ENCODE data around the gene CCDC85C.

The CCDC85C gene

GRCh38 chr14:99467336-99468078 is 136.5 kb downstream of the CCDC85C start:
- TF ChIP-seq GATA1 (IDR thresholded peaks at IDR 0.05; ENCODE audit: low read depth, low read length): no peak
- DNase-seq: peak; percentile 18 to 38

GRCh38 chr14:99466758-99467157 is 137.2 kb downstream of the CCDC85C start:
- TF ChIP-seq POLR2A (IDR thresholded peaks at IDR 0.05; ENCODE audit: low read length): no peak
- TF ChIP-seq GATA1 (IDR thresholded peaks at IDR 0.05; ENCODE audit: low read depth, low read length): no peak
- DNase-seq: no peak

DNA sequence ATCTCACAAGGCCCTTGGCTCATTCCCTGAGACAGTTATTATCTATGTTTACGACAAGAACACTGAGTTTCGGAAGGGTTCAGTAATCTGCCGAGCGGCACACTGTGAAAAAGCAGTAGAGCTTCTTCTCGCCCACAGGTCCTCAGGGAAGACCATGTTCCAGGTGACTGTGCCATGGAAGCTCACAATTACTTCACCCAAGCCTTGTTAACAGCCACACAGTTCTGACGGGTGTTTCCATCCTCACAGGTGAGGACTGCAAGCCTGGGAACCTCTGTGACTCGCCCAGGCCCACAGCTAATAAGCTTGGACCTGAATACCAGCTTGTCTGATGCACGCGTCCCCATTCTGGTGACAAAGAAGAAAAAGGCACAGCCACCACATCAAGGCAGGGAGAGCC is 138.7 kb downstream of the CCDC85C start:
- no peak for DNase-seq
- TF ChIP-seq POLR2A (IDR thresholded peaks at IDR 0.05; ENCODE audit: low read length) (no peak), GATA1 (IDR thresholded peaks at IDR 0.05; ENCODE audit: low read depth, low read length) (no peak)

GRCh38 chr14:99463974-99464373 is 140.0 kb downstream of the CCDC85C start:
- no peak for DNase-seq
- TF ChIP-seq POLR2A (IDR thresholded peaks at IDR 0.05; ENCODE audit: low read length) (no peak), GATA1 (IDR thresholded peaks at IDR 0.05; ENCODE audit: low read depth, low read length) (no peak)

DNA sequence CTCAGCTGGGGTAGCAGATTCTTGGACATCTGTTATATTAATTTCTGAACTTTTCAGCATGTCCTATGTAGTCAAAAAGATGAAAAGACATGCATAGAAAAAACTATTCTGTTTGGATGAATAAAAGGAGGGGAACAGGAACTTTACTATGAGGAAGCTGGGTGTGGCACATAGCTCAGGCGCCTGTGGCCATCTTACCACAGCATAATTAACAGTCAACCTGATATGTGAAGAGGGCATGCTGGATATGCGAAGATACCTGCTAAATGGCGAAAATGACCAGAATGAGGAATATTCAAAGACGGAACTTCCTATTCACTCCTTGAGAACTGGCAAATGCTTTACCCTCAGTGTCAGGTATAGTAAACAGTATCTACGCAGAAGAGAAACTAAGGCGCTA is 141.8 kb downstream of the CCDC85C start:
- DNase-seq: no peak
- TF ChIP-seq GATA1 (IDR thresholded peaks at IDR 0.05; ENCODE audit: low read depth, low read length): no peak
- TF ChIP-seq POLR2A (IDR thresholded peaks at IDR 0.05; ENCODE audit: low read length): no peak

GRCh38 chr14:99461411-99462085 is 142.5 kb downstream of the CCDC85C start:
- TF ChIP-seq GATA1 (IDR thresholded peaks at IDR 0.05; ENCODE audit: low read depth, low read length) (no peak), POLR2A (IDR thresholded peaks at IDR 0.05; ENCODE audit: low read length) (no peak)
- no peak for DNase-seq

- peak; percentile 54 to 71 for DNase-seq
- TF ChIP-seq POLR2A (IDR thresholded peaks at IDR 0.05; ENCODE audit: low read length) (no peak), GATA1 (IDR thresholded peaks at IDR 0.05; ENCODE audit: low read depth, low read length) (no peak)
Observed at GRCh38 chr14:99460793-99461192, 143.2 kb downstream of the CCDC85C start.

DNA sequence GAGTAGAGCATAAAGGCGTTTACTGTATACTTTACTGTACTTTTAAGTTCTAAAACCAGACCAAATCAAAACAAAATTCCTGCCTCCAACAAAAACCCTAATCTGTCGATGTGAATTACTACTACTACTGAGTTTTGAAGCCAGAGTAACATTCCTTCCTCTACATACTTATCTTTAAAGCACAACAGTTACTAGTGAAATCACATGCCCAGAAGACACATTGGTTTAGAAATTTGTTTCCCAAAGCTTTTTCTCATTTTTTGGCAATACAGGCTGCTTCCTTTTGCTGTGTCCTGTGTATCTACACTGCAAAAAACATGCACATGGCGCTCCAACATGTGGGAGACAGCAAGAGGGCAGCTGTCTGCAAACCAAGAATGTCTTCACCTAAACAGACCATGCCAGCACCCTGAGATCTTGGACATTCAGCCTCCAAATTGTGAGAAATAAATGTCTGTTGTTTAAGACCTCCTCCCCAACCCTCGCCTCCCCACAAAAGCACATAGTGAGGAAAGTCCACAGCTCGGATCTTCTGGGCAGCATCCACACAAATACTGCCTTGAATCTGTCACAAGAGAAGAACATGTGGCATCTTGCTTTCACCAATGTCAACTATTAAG is 144.4 kb downstream of the CCDC85C start:
- TF ChIP-seq POLR2A (IDR thresholded peaks at IDR 0.05; ENCODE audit: low read length): no peak
- TF ChIP-seq GATA1 (IDR thresholded peaks at IDR 0.05; ENCODE audit: low read depth, low read length): no peak
- no peak for DNase-seq

DNA sequence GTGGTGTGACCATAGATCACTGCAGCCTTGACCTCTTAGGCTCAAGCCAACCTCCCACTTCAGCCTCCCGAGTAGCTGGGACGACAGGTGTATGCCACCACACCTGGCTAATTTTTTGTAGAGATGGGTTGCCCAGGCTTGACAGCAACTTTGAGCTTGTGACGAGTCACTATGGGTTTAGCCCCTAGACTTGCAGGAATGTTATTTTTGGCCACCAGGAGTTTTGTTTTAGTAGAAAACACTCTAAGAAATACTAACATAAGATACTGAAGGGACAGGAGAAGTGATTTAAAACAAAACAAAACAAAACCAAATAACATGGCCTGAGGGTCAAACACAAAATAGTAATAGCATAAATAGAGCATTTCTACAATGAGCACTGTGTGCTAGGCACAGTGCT is 149.8 kb downstream of the CCDC85C start:
- DNase-seq: no peak
- no peak for TF ChIP-seq GATA1 (IDR thresholded peaks at IDR 0.05; ENCODE audit: low read depth, low read length)
- TF ChIP-seq POLR2A (IDR thresholded peaks at IDR 0.05; ENCODE audit: low read length): no peak

DNA sequence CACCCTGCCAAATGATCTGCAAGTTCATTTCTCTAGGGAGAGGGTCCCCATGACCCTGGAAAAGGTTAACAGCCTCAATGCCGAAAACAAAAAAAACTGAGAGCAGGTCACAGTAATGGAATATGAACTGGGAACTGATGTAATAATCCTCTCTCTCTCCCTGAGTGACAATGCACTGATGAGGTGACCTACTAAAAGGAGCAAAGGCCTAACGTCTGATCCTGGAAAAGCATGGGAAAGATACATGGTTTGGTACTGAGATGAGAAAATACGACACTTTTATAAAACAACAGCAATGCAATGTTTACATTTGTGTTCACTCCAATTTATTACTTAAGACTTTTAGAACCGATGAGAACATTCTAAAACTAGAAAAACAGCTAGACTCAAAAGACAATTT is 151.0 kb downstream of the CCDC85C start:
- no peak for TF ChIP-seq POLR2A (IDR thresholded peaks at IDR 0.05; ENCODE audit: low read length)
- TF ChIP-seq GATA1 (IDR thresholded peaks at IDR 0.05; ENCODE audit: low read depth, low read length): no peak
- DNase-seq: no peak

DNA sequence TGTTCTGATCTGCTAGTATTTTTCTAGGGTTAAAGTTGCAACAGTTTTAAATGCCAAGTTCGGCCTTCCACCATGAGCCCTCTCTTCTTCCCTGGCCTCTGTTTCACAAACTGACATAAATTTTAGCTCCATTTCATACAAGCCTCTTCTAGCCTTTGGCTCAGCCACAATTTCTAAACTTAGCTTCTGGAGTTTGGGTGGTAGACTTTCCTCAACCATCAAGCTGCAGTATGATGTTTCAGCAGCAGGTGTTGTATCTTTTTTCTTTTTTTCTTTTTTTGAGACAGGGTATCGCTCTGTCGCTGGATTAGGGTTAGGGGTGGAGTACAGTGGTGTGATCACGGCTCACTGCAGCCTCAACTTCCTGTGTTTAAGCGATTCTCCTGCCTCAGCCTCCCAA is 152.8 kb downstream of the CCDC85C start:
- TF ChIP-seq GATA1 (IDR thresholded peaks at IDR 0.05; ENCODE audit: low read depth, low read length): no peak
- no peak for TF ChIP-seq POLR2A (IDR thresholded peaks at IDR 0.05; ENCODE audit: low read length)
- no peak for DNase-seq

- TF ChIP-seq POLR2A (IDR thresholded peaks at IDR 0.05; ENCODE audit: low read length) (no peak), GATA1 (IDR thresholded peaks at IDR 0.05; ENCODE audit: low read depth, low read length) (no peak)
- no peak for DNase-seq
Observed at GRCh38 chr14:99450266-99450665, 153.7 kb downstream of the CCDC85C start.

Data from erythroblast (primary cell).